DOHH2 (cell line): ENCODE data around the gene TNS1.

Source experiments
- CTCF ChIP-seq: fragments of 200-600 bp; sonication (generic); IDR thresholded peaks from one replicate; pipeline ENCODE4 v1.5.1; 2014; ENCODE audit warnings: antibody characterized with exemption, mild to moderate bottlenecking, low read depth, low read length; ENCODE audit not compliant: poor library complexity, severe bottlenecking
- EZH2phosphoT487 ChIP-seq: fragments of 200-600 bp; sonication (generic); IDR thresholded peaks from 2 replicates; pipeline ENCODE4 v1.6.1; 2017; ENCODE audit warnings: borderline replicate concordance, mild to moderate bottlenecking, antibody characterized with exemption, low read length, moderate library complexity, mixed read lengths

GRCh38 chr2:217979151-217979811 lies 23.5 kb downstream of the TNS1 start:
- no peak for TF ChIP-seq CTCF
- TF ChIP-seq EZH2phosphoT487, result no peak
